ENCODE results near the gene CCDC15. TPM values are rescaled to one million over a fixed set of nuclear protein-coding genes. Genes with fewer than 3 reads are reported as not detected.

CCDC15 gene
- total RNA-seq, 8 experiments from 2014 or later = 0.87 to 4.7 (median 2.5) TPM

Other genes starting within 250 kb of the CCDC15 start
- 10 to 100 TPM in 3 of 8 experiments, 1 to 10 TPM in 2, under 1 TPM in 3; 0.49 to 34.2 (median 2.6) TPM for gene NRGN, start 214.3 kb upstream of the CCDC15 start, total RNA-seq
- gene VSIG2, start 201.9 kb upstream of the CCDC15 start, total RNA-seq = 1 to 10 TPM in 2 of 8 experiments, under 1 TPM in 3, not detected in 3; 0.17 to 2.0 (median 0.90) TPM
- gene ESAM, start 191.9 kb upstream of the CCDC15 start, total RNA-seq = 1 to 10 TPM in 3 of 8 experiments, under 1 TPM in 5; 0.11 to 9.3 (median 0.67) TPM
- gene MSANTD2, start 153.8 kb upstream of the CCDC15 start, total RNA-seq = 10 to 100 TPM in 7 of 8 experiments, 1 to 10 TPM in 1; 9.8 to 53.9 (median 14.8) TPM
- gene ROBO3, start 88.8 kb upstream of the CCDC15 start, total RNA-seq = 10 to 100 TPM in 5 of 8 experiments, 1 to 10 TPM in 3; 6.3 to 43.6 (median 15.9) TPM
- gene ROBO4, start 56.3 kb upstream of the CCDC15 start, total RNA-seq = 1 to 10 TPM in 2 of 8 experiments, under 1 TPM in 5, not detected in 1; 0.05 to 1.9 (median 0.73) TPM
- 10 to 100 TPM in 1 of 8 experiments, not detected in 7; 12.8 TPM for gene HEPN1, start 35.0 kb upstream of the CCDC15 start, total RNA-seq
- gene HEPACAM, start 18.2 kb upstream of the CCDC15 start, total RNA-seq = 10 to 100 TPM in 1 of 8 experiments, under 1 TPM in 5, not detected in 2; 0.05 to 14.0 (median 0.12) TPM
- 1 to 10 TPM in 2 of 8 experiments, under 1 TPM in 6; 0.46 to 3.2 (median 0.75) TPM for gene SLC37A2, start 109.1 kb downstream of the CCDC15 start, total RNA-seq
- gene TMEM218, start 157.4 kb downstream of the CCDC15 start, total RNA-seq = 10 to 100 TPM; 13.8 to 31.4 (median 23.2) TPM
- 10 to 100 TPM in 2 of 8 experiments, 1 to 10 TPM in 4, under 1 TPM in 2; 0.25 to 18.0 (median 9.1) TPM for gene PKNOX2, start 210.5 kb downstream of the CCDC15 start, total RNA-seq

Data from motor neuron (in vitro differentiated cells).